Neural crest cell (in vitro differentiated cells): Measurements from ENCODE around the gene TLN1. TPM values are rescaled to one million over a fixed set of nuclear protein-coding genes. Genes with fewer than 3 reads are reported as not detected.

Experiments
- DNase-seq: peaks from one replicate; pipeline ENCODE4 v3.0.0; 2021; ENCODE audit warnings: low read depth, mixed read lengths, low spot score
- H3K27ac Mint-ChIP-seq: one replicate; pipeline ENCODE4 v1.8.0; 2021; ENCODE audit warnings: mild to moderate bottlenecking, mixed read lengths; ENCODE audit not compliant: unreplicated experiment
- H3K27me3 Mint-ChIP-seq: 2 replicates; pipeline ENCODE4 v1.8.0; 2021; ENCODE audit warnings: low read depth, mild to moderate bottlenecking, mixed read lengths
- H3K36me3 Mint-ChIP-seq: 2 replicates; pipeline ENCODE4 v1.8.0; 2021; ENCODE audit warnings: low read depth, mild to moderate bottlenecking, mixed read lengths
- H3K4me1 Mint-ChIP-seq: 2 replicates; pipeline ENCODE4 v1.8.0; 2021; ENCODE audit warnings: mixed read lengths
- H3K4me3 Mint-ChIP-seq: one replicate; pipeline ENCODE4 v1.8.0; 2021; ENCODE audit warnings: mild to moderate bottlenecking, mixed read lengths
- H3K9me3 Mint-ChIP-seq: 2 replicates; pipeline ENCODE4 v1.8.0; 2021; ENCODE audit warnings: mixed read lengths
- CTCF ChIP-seq: fragments of 200-600 bp; sonication (generic); conservative IDR thresholded peaks from 2 replicates; pipeline ENCODE4 v1.5.0; 2021; ENCODE audit warnings: antibody characterized with exemption, mild to moderate bottlenecking
- total RNA-seq: library from RNA; stranded (reverse); gene quantifications from 2 replicates; pipeline ENCODE4 v1.2.1, GENCODE V29; 2021

Gene TLN1
- total RNA-seq, 1 donor from 2014 or later, result 141 TPM

GRCh38 chr9:35673132-35674024, 58.6 kb downstream of the TLN1 start, which contains the start of gene CA9:
Gene CA9, plus strand, starts transcription at chr9:35673928. Its CDS starts 32 bp downstream, at chr9:35673960.
- Mint-ChIP-seq H3K36me3 (no peaks in the 10 kb centered on the region), H3K4me1 (peaks cover 11% of the 10 kb centered on the region), H3K27me3 (peaks cover 8% of the 10 kb centered on the region), H3K4me3 (peak within 1 kb of the TSS; percentile 74), H3K9me3 (no peaks in the 10 kb centered on the region), H3K27ac (no peak within 1 kb of the TSS)
- DNase-seq, result no peak
- TF ChIP-seq CTCF, result no peak

DNA sequence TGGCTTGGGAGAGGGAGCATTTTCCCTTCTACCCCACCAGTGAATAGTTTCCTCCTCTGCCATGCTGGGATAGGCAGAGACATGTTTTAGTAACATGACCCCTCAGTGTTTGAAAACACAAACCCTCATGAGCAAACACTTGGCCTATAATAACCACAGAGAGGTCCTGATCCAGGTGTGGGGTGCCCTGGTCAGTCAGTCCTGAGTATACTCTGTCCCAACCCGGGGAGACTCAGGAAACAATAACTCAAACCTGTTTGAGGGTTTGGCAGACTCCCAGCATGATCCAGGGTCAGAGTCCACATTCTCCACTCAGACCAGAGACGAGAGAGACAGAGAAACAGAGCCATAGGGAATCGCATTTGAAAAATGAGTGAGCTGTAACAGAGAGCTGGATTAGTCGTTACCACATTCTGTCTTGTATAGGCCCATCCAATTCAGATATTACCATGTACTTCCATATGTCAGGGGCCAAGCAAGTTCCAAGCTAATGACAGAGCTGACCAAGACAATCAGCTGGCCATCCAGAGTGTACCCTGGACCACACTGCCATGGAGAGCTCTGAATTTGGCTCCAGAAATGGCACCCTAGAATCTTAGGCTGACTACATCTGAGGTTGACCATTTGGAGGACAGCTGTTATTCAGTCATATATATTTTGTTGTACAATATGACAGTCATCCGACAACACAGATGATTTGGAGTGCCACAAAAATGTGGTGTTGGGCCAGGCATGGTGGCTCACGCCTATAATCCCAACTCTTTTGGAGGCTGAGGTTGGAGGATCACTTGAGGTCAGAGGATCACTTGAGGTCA, 62.5 kb downstream of the TLN1 start:
- TF ChIP-seq CTCF, result no peak
- H3K27ac Mint-ChIP-seq, result peak overlapping the region; percentile 23
- peaks cover 3% of the 10 kb centered on the region for H3K27me3 Mint-ChIP-seq
- H3K4me3 Mint-ChIP-seq, result peak overlapping the region; percentile 6
- peaks cover 11% of the 10 kb centered on the region for H3K4me1 Mint-ChIP-seq
- no peaks in the 10 kb centered on the region for H3K36me3 Mint-ChIP-seq
- DNase-seq, result no peak
- no peaks in the 10 kb centered on the region for H3K9me3 Mint-ChIP-seq

GRCh38 chr9:35667939-35668338, 64.1 kb downstream of the TLN1 start:
- Mint-ChIP-seq H3K27ac (no peak overlapping the region), H3K4me3 (no peak overlapping the region), H3K9me3 (no peaks in the 10 kb centered on the region), H3K27me3 (no peaks in the 10 kb centered on the region), H3K36me3 (no peaks in the 10 kb centered on the region), H3K4me1 (peaks cover 24% of the 10 kb centered on the region)
- no peak for TF ChIP-seq CTCF
- DNase-seq, result no peak

- Mint-ChIP-seq H3K36me3 (peaks cover 3% of the 10 kb centered on the region), H3K27me3 (no peaks in the 10 kb centered on the region), H3K4me1 (peaks cover 35% of the 10 kb centered on the region), H3K27ac (no peak overlapping the region), H3K9me3 (no peaks in the 10 kb centered on the region), H3K4me3 (no peak overlapping the region)
- no peak for DNase-seq
- TF ChIP-seq CTCF, result no peak
These were observed 65.4 kb downstream of the TLN1 start for GRCh38 chr9:35666549-35666948.

DNA sequence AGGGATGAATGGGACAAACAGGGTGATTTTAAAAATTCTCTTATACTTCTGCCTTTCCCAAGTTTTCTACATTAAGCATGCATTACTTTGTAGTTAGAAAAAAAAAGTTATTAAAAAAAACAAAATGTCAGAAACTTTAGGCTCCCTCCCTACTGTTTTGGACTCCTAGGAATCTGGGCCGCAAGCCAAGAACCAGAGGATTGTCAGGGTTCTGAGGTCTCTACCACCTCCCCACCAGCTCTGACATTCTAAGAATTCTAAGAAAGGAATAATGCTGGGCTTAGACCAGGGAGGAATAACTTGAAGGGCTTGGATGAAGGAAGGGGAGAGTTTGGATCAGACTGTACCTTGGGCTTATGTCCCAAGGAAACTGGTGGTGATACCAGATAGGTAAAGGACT, 66.0 kb downstream of the TLN1 start:
- TF ChIP-seq CTCF, result no peak
- Mint-ChIP-seq H3K27me3 (no peaks in the 10 kb centered on the region), H3K4me1 (peaks cover 37% of the 10 kb centered on the region), H3K4me3 (peak overlapping the region; percentile 29), H3K27ac (no peak overlapping the region), H3K9me3 (no peaks in the 10 kb centered on the region), H3K36me3 (peaks cover 3% of the 10 kb centered on the region)
- no peak for DNase-seq
